Glutamatergic neuron (in vitro differentiated cells): ENCODE results near the gene SNX32. TPM values are rescaled to one million over a fixed set of nuclear protein-coding genes. Genes with fewer than 3 reads are reported as not detected.
"Not testable (repeated sequence)": the region's sequence is repeated elsewhere in the genome, so short reads cannot be mapped to it uniquely, and the experiment has no call there.

Source experiments
- DNase-seq: peaks from one replicate; pipeline ENCODE4 v3.0.0; 2022
- H3K27ac Mint-ChIP-seq: one replicate; pipeline ENCODE4 v1.8.0; 2020; ENCODE audit warnings: mild to moderate bottlenecking, mixed read lengths, inconsistent platforms; ENCODE audit not compliant: unreplicated experiment
- H3K27me3 Mint-ChIP-seq: one replicate; pipeline ENCODE4 v1.8.0; 2020; ENCODE audit warnings: mild to moderate bottlenecking, moderate library complexity, mixed read lengths, inconsistent platforms; ENCODE audit not compliant: unreplicated experiment
- H3K36me3 Mint-ChIP-seq: one replicate; pipeline ENCODE4 v1.8.0; 2020; ENCODE audit warnings: mild to moderate bottlenecking, mixed read lengths, inconsistent platforms; ENCODE audit not compliant: unreplicated experiment
- H3K4me1 Mint-ChIP-seq: one replicate; pipeline ENCODE4 v1.8.0; 2020; ENCODE audit warnings: mild to moderate bottlenecking, low read depth, mixed read lengths, inconsistent platforms; ENCODE audit not compliant: unreplicated experiment
- H3K4me3 Mint-ChIP-seq: one replicate; pipeline ENCODE4 v1.8.0; 2020; ENCODE audit warnings: mild to moderate bottlenecking, mixed read lengths, inconsistent platforms; ENCODE audit not compliant: unreplicated experiment
- H3K9me3 Mint-ChIP-seq: one replicate; pipeline ENCODE4 v1.8.0; 2020; ENCODE audit warnings: mild to moderate bottlenecking, moderate library complexity, mixed read lengths, inconsistent platforms; ENCODE audit not compliant: unreplicated experiment
- total RNA-seq: library from RNA; stranded (reverse); fragmentation: NEBNext Ultra II Directional; extraction: Animal tissue kit (Norgen Biotek cat#: 25700); gene quantifications from one replicate; pipeline ENCODE4 v1.2.1, GENCODE V29; 2021; ENCODE audit not compliant: unreplicated experiment
- TF ChIP-seq, protein P1 (sequence below): fragments of 200-600 bp; sonication (generic); IDR thresholded peaks from one replicate; pipeline ENCODE4 v1.5.0; 2021; ENCODE audit not compliant: partially characterized antibody, unreplicated experiment

The SNX32 gene
- total RNA-seq, 1 donor from 2014 or later, result 14.7 TPM

DNA sequence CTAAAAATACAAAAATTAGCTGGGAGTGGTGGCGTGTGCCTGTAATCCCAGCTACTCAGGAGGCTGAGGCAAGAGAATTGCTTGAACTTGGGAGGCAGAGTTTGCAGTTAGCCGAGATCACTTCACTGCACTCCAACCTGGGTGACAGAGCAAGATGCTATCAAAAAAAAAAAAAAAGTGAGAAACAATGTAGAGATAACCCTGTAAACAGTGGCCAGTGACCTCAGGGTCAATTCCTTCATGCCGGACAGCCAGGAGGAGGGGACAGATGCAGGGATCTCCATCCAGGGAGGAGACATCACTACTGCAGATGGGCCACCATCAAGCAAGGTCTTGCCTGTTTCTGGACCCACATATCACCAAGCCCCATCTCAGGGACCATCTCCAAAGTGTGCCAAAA lies 14.0 kb downstream of the SNX32 start:
- H3K4me3 Mint-ChIP-seq, result no peak overlapping the region
- peaks cover 7% of the 10 kb centered on the region for H3K9me3 Mint-ChIP-seq
- TF ChIP-seq, protein P1, sequence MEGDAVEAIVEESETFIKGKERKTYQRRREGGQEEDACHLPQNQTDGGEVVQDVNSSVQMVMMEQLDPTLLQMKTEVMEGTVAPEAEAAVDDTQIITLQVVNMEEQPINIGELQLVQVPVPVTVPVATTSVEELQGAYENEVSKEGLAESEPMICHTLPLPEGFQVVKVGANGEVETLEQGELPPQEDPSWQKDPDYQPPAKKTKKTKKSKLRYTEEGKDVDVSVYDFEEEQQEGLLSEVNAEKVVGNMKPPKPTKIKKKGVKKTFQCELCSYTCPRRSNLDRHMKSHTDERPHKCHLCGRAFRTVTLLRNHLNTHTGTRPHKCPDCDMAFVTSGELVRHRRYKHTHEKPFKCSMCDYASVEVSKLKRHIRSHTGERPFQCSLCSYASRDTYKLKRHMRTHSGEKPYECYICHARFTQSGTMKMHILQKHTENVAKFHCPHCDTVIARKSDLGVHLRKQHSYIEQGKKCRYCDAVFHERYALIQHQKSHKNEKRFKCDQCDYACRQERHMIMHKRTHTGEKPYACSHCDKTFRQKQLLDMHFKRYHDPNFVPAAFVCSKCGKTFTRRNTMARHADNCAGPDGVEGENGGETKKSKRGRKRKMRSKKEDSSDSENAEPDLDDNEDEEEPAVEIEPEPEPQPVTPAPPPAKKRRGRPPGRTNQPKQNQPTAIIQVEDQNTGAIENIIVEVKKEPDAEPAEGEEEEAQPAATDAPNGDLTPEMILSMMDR, result no peak
- no peaks in the 10 kb centered on the region for H3K36me3 Mint-ChIP-seq
- DNase-seq, result no peak
- peaks cover 8% of the 10 kb centered on the region for H3K27me3 Mint-ChIP-seq
- H3K4me1 Mint-ChIP-seq, result no peaks in the 10 kb centered on the region
- H3K27ac Mint-ChIP-seq, result no peak overlapping the region

DNA sequence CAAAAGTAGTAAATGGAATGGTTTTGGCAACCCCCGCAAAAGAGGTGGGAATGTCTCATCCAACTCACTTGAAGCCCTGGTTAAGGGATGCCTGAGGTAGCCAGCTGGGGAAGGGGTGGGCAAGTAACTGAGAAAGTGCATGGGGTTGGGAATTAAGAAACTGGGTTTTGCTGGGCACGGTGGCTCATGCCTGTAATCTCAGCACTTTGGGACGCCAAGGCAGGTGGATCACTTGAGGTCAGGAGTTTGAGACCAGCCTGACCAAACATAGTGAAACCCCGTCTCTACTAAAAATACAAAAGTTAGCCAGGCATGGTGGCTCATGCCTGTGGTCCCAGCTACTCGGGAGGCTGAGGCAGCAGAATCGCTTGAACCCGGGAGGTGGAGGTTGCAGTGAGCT lies 14.9 kb downstream of the SNX32 start:
- not testable (repeated sequence) for DNase-seq, H3K36me3 Mint-ChIP-seq, H3K9me3 Mint-ChIP-seq, H3K4me3 Mint-ChIP-seq, H3K4me1 Mint-ChIP-seq, H3K27ac Mint-ChIP-seq, H3K27me3 Mint-ChIP-seq

DNA sequence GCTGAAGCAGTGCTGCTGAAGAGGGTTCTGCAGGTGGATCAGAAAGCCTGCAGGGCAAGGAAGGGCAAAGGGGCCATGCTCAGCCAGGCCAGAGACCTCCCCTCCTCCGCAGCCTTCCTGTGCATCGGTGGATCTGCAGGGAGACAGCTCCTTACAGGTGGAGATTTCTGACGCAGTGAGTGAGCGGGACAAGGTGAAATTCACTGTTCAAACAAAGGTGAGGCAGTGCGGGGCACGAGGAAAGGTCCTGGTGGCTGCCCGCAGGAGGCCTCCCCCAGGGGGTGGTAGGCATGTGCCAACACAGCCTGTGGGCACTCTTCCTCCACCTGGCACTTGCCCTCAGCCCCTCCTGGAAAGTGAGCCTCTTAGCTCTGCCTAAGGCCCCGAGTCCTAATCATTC lies 15.6 kb downstream of the SNX32 start:
- Mint-ChIP-seq H3K4me3 (no peak overlapping the region), H3K36me3 (no peaks in the 10 kb centered on the region), H3K27me3 (peaks cover 8% of the 10 kb centered on the region), H3K27ac (no peak overlapping the region), H3K4me1 (peaks cover 1% of the 10 kb centered on the region), H3K9me3 (peaks cover 10% of the 10 kb centered on the region)
- TF ChIP-seq, protein P1, result no peak
- DNase-seq, result no peak

DNA sequence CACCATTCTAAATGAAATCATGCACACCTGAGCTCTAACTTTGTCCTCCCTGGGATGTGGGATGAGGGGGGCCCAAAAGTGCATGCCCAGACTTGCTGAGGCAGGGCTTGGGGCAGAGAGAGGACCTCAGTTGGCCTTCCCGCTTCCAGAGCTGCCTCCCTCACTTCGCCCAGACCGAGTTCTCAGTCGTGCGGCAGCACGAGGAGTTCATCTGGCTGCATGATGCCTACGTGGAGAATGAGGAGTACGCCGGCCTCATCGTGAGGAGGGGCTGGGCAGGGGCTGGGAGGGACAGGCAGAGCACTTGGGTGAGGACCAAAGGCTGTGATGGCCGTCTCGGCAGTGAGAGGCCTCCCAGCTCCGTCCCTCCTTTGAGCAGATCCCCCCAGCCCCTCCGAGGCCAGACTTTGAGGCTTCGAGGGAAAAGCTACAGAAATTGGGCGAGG lies 16.0 kb downstream of the SNX32 start:
- Mint-ChIP-seq H3K9me3 (peaks cover 10% of the 10 kb centered on the region), H3K27me3 (peaks cover 8% of the 10 kb centered on the region), H3K36me3 (no peaks in the 10 kb centered on the region), H3K4me3 (no peak overlapping the region), H3K27ac (no peak overlapping the region), H3K4me1 (peaks cover 5% of the 10 kb centered on the region)
- TF ChIP-seq, protein P1, result no peak
- DNase-seq, result no peak

DNA sequence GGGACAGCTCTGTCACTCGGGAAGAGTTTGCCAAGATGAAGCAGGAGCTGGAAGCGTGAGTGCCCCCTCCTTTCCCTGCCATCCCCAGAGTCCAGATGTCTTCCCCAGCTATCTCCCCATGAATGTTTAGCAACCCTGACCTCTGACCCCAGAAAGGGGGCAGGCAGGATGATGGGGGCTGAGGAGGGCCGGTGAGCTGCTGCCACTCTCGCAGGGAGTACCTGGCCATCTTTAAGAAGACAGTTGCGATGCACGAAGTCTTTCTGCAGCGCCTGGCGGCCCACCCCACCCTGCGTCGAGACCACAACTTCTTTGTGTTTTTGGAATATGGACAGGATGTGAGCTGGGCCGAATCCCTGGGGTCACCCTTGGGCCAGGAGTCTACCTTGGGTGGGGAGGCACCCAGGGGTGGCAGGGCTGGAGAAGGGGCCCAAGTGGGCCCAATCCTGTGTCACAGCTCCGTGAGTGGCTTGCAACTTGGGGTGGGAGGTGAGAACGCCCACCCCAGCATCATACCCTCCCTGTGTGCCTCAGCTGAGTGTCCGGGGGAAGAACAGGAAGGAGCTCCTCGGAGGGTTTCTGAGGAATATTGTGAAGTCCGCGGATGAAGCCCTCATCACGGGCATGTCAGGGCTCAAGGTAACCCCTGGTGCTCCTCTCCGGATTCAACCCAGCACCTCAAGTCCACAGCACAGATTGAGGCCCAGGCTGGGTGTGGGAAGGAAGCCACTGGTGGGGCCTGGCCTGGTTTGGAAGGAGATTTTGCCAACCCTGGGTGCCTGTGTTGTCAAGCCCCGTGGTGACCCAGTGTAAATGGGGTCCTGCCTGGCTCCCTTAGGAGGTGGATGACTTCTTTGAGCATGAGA lies 16.7 kb downstream of the SNX32 start:
- Mint-ChIP-seq H3K4me1 (peaks cover 6% of the 10 kb centered on the region), H3K27ac (no peak overlapping the region), H3K4me3 (no peak overlapping the region), H3K9me3 (peaks cover 10% of the 10 kb centered on the region), H3K36me3 (no peaks in the 10 kb centered on the region), H3K27me3 (peaks cover 7% of the 10 kb centered on the region)
- no peak for DNase-seq
- TF ChIP-seq, protein P1, result no peak
